Measurements from ENCODE around the gene MIS12. TPM values are rescaled to one million over a fixed set of nuclear protein-coding genes. Genes with fewer than 3 reads are reported as not detected.

Gene MIS12
- total RNA-seq, 3 donors from 2014 or later = 10.2 to 14.3 (median 12.0) TPM

DNA sequence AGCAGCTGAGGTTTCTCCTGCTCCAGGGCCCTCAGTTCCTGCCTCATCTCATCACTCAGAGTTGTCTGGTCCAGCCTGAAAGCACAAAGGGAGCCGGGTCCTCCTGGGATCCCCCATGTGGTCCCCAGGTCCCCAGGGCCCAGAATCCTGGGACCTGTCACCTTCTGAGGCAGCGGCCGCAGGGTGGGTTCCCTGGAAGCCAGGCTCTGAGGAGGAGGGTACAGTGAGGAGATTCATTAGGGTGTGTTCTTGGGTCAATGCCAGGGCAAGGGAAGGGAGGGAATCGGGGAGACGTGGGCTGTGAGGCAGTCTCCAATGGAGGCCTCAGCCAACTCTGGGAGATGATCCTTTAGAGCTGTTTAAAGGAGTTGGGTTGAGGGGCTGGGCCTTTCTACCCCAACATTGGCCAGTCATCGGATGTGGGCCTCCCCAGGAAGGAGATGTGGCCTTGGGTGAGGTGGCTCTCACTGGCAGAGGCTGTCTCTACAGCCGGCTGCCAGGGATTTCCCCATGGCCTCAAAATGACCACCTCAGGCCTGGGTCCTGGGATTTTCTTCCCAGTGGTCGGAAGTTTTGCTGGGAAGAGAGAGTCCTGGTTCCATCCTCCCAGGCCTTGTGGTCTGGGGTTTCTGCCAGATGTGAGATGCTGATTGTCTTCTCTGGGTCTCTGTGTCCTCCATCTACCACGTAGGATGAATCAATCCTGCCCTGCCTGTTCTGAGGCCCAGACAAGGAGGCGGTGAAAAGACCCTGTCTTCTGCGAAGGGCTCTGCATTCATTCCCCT, 50.7 kb downstream of the MIS12 start:
- Histone ChIP-seq H3K9me3 (no peaks in the 10 kb centered on the region), H3K4me1 (ENCODE audit: low read depth) (no peaks in the 10 kb centered on the region), H3K36me3 (ENCODE audit: low read depth) (no peaks in the 10 kb centered on the region), H3K4me3 (no peak overlapping the region)
- intact Hi-C loops (cut with DNase I, micrococcal nuclease) = no loop called here
- no peak for ATAC-seq
- TF ChIP-seq, protein P1, sequence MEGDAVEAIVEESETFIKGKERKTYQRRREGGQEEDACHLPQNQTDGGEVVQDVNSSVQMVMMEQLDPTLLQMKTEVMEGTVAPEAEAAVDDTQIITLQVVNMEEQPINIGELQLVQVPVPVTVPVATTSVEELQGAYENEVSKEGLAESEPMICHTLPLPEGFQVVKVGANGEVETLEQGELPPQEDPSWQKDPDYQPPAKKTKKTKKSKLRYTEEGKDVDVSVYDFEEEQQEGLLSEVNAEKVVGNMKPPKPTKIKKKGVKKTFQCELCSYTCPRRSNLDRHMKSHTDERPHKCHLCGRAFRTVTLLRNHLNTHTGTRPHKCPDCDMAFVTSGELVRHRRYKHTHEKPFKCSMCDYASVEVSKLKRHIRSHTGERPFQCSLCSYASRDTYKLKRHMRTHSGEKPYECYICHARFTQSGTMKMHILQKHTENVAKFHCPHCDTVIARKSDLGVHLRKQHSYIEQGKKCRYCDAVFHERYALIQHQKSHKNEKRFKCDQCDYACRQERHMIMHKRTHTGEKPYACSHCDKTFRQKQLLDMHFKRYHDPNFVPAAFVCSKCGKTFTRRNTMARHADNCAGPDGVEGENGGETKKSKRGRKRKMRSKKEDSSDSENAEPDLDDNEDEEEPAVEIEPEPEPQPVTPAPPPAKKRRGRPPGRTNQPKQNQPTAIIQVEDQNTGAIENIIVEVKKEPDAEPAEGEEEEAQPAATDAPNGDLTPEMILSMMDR (IDR thresholded peaks at IDR 0.05) = no peak
- no peak for DNase-seq

DNA sequence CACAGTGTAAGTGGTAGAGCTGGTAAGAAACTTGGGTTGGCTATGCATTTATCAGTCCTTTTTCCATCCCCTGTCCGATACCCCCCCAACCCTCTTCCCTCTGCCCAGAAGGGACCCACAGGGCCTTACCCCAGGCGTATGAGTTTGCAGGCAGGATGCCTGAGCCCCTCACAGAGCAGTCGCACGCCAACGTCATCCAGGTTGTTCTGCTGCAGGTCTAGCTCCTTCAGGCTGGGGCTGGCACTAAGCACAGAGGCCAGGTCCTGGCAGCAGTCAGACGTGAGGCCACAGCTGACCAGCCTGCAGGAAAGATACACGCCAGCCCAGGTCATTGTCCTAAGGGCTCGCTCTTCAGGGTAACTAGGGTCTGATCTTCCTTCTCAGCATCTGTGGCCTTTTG, 52.9 kb downstream of the MIS12 start:
- no peaks in the 10 kb centered on the region for H3K9me3 ChIP-seq
- DNase-seq = no peak
- TF ChIP-seq, protein P1 (IDR thresholded peaks at IDR 0.05) = no peak
- H3K4me1 ChIP-seq (ENCODE audit: low read depth) = no peaks in the 10 kb centered on the region
- intact Hi-C loops (cut with DNase I, micrococcal nuclease) = no loop called here
- H3K4me3 ChIP-seq = no peak overlapping the region
- ATAC-seq = no peak
- H3K36me3 ChIP-seq (ENCODE audit: low read depth) = no peaks in the 10 kb centered on the region

DNA sequence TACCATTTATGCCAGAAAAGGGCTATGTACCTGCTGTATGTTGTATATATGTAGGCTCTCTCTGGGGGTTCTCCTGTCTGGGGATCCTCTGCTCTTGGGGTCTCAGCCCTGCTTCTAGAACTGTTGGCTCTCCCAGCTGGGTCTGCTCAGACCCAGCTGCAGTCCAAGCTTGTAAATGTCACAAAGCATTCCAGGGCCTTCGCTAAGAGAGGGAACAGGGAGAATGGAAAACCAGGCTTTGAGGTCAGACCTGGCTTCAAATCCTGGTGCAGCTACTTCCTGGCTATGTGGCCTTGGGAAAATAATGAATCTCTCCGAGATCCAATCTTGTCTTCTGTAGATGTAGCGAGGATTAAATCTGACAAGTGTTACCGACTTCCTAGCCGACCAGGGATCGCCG, 54.0 kb downstream of the MIS12 start:
- H3K36me3 ChIP-seq (ENCODE audit: low read depth) = no peaks in the 10 kb centered on the region
- intact Hi-C loops (cut with DNase I, micrococcal nuclease) = no loop called here
- no peaks in the 10 kb centered on the region for H3K4me1 ChIP-seq (ENCODE audit: low read depth)
- TF ChIP-seq, protein P1 (IDR thresholded peaks at IDR 0.05) = no peak
- no peak overlapping the region for H3K4me3 ChIP-seq
- ATAC-seq (no peak), DNase-seq (no peak)
- no peaks in the 10 kb centered on the region for H3K9me3 ChIP-seq

Other genes with a start within 250 kb of the MIS12 start
- gene RABEP1, start 204.3 kb upstream of the MIS12 start, total RNA-seq = 10 to 100 TPM; 24.9 to 53.4 (median 30.7) TPM
- gene NUP88, start 66.9 kb upstream of the MIS12 start, total RNA-seq = 10 to 100 TPM; 46.1 to 72.3 (median 50.8) TPM
- 10 to 100 TPM; 29.7 to 34.3 (median 32.1) TPM for gene RPAIN, start 66.4 kb upstream of the MIS12 start, total RNA-seq
- 100 to 1,000 TPM in 2 of 3 donors, 10 to 100 TPM in 1; 81.0 to 145 (median 101) TPM for gene C1QBP, start 47.4 kb upstream of the MIS12 start, total RNA-seq
- 10 to 100 TPM in 1 of 3 donors, 1 to 10 TPM in 2; 9.4 to 12.7 (median 9.7) TPM for gene DHX33, start 17.6 kb upstream of the MIS12 start, total RNA-seq
- 10 to 100 TPM; 43.9 to 58.5 (median 58.3) TPM for gene DERL2, start 388 bp upstream of the MIS12 start, total RNA-seq
- 10 to 100 TPM in 1 of 3 donors, 1 to 10 TPM in 2; 4.6 to 13.9 (median 8.0) TPM for gene NLRP1, start 97.9 kb downstream of the MIS12 start, total RNA-seq